ENCODE results near the gene RSAD1. TPM values are rescaled to one million over a fixed set of nuclear protein-coding genes. Genes with fewer than 3 reads are reported as not detected.

The RSAD1 gene
- total RNA-seq, 2 donors from 2014 or later, result 29.2 to 34.0 TPM

- no peak overlapping the region for H3K4me3 Mint-ChIP-seq
- DNase-seq (no peak), ATAC-seq (replicated peaks in 1 of 2) (no peak)
- H3K27ac Mint-ChIP-seq, result no peak overlapping the region
- no peaks in the 10 kb centered on the region for H3K36me3 Mint-ChIP-seq (ENCODE audit: insufficient read depth in 2 of 2)
- peaks cover 18% of the 10 kb centered on the region for H3K4me1 Mint-ChIP-seq (ENCODE audit: low read depth)
- H3K9me3 Mint-ChIP-seq, result no peaks in the 10 kb centered on the region
- H3K27me3 Mint-ChIP-seq (ENCODE audit: low read depth), result peaks cover 59% of the 10 kb centered on the region
Observed at GRCh38 chr17:50531428-50532025, 52.9 kb downstream of the RSAD1 start.

- ATAC-seq (replicated peaks in 1 of 2) (no peak), DNase-seq (no peak)
- Mint-ChIP-seq H3K27ac (no peak within 1 kb of the TSS), H3K9me3 (no peaks in the 10 kb centered on the region), H3K27me3 (ENCODE audit: low read depth) (peaks cover 59% of the 10 kb centered on the region), H3K4me3 (no peak within 1 kb of the TSS), H3K36me3 (ENCODE audit: insufficient read depth in 2 of 2) (no peaks in the 10 kb centered on the region), H3K4me1 (ENCODE audit: low read depth) (peaks cover 18% of the 10 kb centered on the region)
Observed at GRCh38 chr17:50532452-50533024, 53.9 kb downstream of the RSAD1 start, which contains the start of gene EPN3. Gene EPN3, plus strand, starts transcription at chr17:50532735. Its CDS starts 3,822 bp downstream, at chr17:50536557.

- Mint-ChIP-seq H3K27me3 (ENCODE audit: low read depth) (peaks cover 59% of the 10 kb centered on the region), H3K36me3 (ENCODE audit: insufficient read depth in 2 of 2) (no peaks in the 10 kb centered on the region), H3K4me1 (ENCODE audit: low read depth) (peaks cover 18% of the 10 kb centered on the region), H3K9me3 (no peaks in the 10 kb centered on the region), H3K4me3 (no peak overlapping the region), H3K27ac (no peak overlapping the region)
- DNase-seq (no peak), ATAC-seq (replicated peaks in 1 of 2) (no peak)
Observed at GRCh38 chr17:50533185-50533584, 54.5 kb downstream of the RSAD1 start.

- DNase-seq, result no peak
- ATAC-seq (replicated peaks in 1 of 2), result no peak
- Mint-ChIP-seq H3K9me3 (no peaks in the 10 kb centered on the region), H3K36me3 (ENCODE audit: insufficient read depth in 2 of 2) (no peaks in the 10 kb centered on the region), H3K4me1 (ENCODE audit: low read depth) (peaks cover 18% of the 10 kb centered on the region), H3K27me3 (ENCODE audit: low read depth) (peaks cover 59% of the 10 kb centered on the region), H3K27ac (no peak overlapping the region), H3K4me3 (peak overlapping the region; percentile 24 to 56)
Observed at GRCh38 chr17:50533720-50534148, 55.1 kb downstream of the RSAD1 start.

- Mint-ChIP-seq H3K9me3 (no peaks in the 10 kb centered on the region), H3K27ac (no peak overlapping the region), H3K27me3 (ENCODE audit: low read depth) (peaks cover 53% of the 10 kb centered on the region), H3K4me3 (peak overlapping the region; percentile 24 to 56), H3K36me3 (ENCODE audit: insufficient read depth in 2 of 2) (no peaks in the 10 kb centered on the region), H3K4me1 (ENCODE audit: low read depth) (peaks cover 18% of the 10 kb centered on the region)
- ATAC-seq (replicated peaks in 1 of 2) (peak; percentile 75 to 76), DNase-seq (peak; percentile 40 to 47)
Observed at GRCh38 chr17:50534222-50534978, 55.7 kb downstream of the RSAD1 start.

- no peaks in the 10 kb centered on the region for H3K9me3 Mint-ChIP-seq
- H3K27me3 Mint-ChIP-seq (ENCODE audit: low read depth), result peaks cover 47% of the 10 kb centered on the region
- no peak overlapping the region for H3K27ac Mint-ChIP-seq
- no peak overlapping the region for H3K4me3 Mint-ChIP-seq
- no peak for DNase-seq
- H3K4me1 Mint-ChIP-seq (ENCODE audit: low read depth), result peaks cover 18% of the 10 kb centered on the region
- H3K36me3 Mint-ChIP-seq (ENCODE audit: insufficient read depth in 2 of 2), result no peaks in the 10 kb centered on the region
- ATAC-seq (replicated peaks in 1 of 2), result no peak
Observed at GRCh38 chr17:50534979-50535326, 56.3 kb downstream of the RSAD1 start.

GRCh38 chr17:50535407-50535806 lies 56.7 kb downstream of the RSAD1 start:
- ATAC-seq (replicated peaks in 1 of 2), result no peak
- Mint-ChIP-seq H3K27ac (no peak overlapping the region), H3K9me3 (no peaks in the 10 kb centered on the region), H3K36me3 (ENCODE audit: insufficient read depth in 2 of 2) (no peaks in the 10 kb centered on the region), H3K4me1 (ENCODE audit: low read depth) (peaks cover 18% of the 10 kb centered on the region), H3K27me3 (ENCODE audit: low read depth) (peaks cover 44% of the 10 kb centered on the region), H3K4me3 (no peak overlapping the region)
- DNase-seq, result no peak

Other genes starting within 250 kb of the RSAD1 start
- under 1 TPM in 1 of 2 donors, not detected in 1; 0.51 TPM for gene TMEM92, start 204.4 kb upstream of the RSAD1 start, total RNA-seq
- gene XYLT2, start 132.7 kb upstream of the RSAD1 start, total RNA-seq, result 10 to 100 TPM; 24.2 to 43.8 TPM
- 10 to 100 TPM; 44.6 to 45.9 TPM for gene MRPL27, start 105.7 kb upstream of the RSAD1 start, total RNA-seq
- 10 to 100 TPM; 42.9 to 43.1 TPM for gene EME1, start 105.6 kb upstream of the RSAD1 start, total RNA-seq
- gene LRRC59, start 81.3 kb upstream of the RSAD1 start, total RNA-seq, result 10 to 100 TPM; 57.6 to 63.6 TPM
- gene ACSF2, start 52.6 kb upstream of the RSAD1 start, total RNA-seq, result 10 to 100 TPM; 30.2 to 43.0 TPM
- not detected for gene CHAD, start 10.0 kb upstream of the RSAD1 start, total RNA-seq
- 10 to 100 TPM in 1 of 2 donors, 1 to 10 TPM in 1; 8.9 to 24.3 TPM for gene MYCBPAP, start 29.6 kb downstream of the RSAD1 start, total RNA-seq
- gene EPN3, start 53.9 kb downstream of the RSAD1 start, total RNA-seq, result not detected
- gene SPATA20, start 68.3 kb downstream of the RSAD1 start, total RNA-seq, result 10 to 100 TPM; 25.0 to 51.3 TPM
- gene CACNA1G, start 81.9 kb downstream of the RSAD1 start, total RNA-seq, result under 1 TPM; 0.07 to 0.14 TPM
- gene ABCC3, start 156.0 kb downstream of the RSAD1 start, total RNA-seq, result not detected
- 10 to 100 TPM; 36.4 to 37.8 TPM for gene ANKRD40, start 229.1 kb downstream of the RSAD1 start, total RNA-seq
- gene LUC7L3, start 240.7 kb downstream of the RSAD1 start, total RNA-seq, result 100 to 1,000 TPM; 148 to 190 TPM